ENCODE measurements around the gene HOXB3.

GRCh38 chr17:48627623-48628521 is 37.8 kb upstream of the HOXB3 start:
- TF ChIP-seq, protein P1, sequence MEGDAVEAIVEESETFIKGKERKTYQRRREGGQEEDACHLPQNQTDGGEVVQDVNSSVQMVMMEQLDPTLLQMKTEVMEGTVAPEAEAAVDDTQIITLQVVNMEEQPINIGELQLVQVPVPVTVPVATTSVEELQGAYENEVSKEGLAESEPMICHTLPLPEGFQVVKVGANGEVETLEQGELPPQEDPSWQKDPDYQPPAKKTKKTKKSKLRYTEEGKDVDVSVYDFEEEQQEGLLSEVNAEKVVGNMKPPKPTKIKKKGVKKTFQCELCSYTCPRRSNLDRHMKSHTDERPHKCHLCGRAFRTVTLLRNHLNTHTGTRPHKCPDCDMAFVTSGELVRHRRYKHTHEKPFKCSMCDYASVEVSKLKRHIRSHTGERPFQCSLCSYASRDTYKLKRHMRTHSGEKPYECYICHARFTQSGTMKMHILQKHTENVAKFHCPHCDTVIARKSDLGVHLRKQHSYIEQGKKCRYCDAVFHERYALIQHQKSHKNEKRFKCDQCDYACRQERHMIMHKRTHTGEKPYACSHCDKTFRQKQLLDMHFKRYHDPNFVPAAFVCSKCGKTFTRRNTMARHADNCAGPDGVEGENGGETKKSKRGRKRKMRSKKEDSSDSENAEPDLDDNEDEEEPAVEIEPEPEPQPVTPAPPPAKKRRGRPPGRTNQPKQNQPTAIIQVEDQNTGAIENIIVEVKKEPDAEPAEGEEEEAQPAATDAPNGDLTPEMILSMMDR (IDR thresholded peaks at IDR 0.05) = no peak
- no peak for TF ChIP-seq ZFX (IDR thresholded peaks at IDR 0.05; ENCODE audit: borderline replicate concordance)

All from 22Rv1 (cell line).